Measurements from ENCODE around the gene TMEM132D. TPM values are rescaled to one million over a fixed set of nuclear protein-coding genes. Genes with fewer than 3 reads are reported as not detected.

TMEM132D gene
- polyA plus RNA-seq, 1 experiment, result 0.02 TPM

DNA sequence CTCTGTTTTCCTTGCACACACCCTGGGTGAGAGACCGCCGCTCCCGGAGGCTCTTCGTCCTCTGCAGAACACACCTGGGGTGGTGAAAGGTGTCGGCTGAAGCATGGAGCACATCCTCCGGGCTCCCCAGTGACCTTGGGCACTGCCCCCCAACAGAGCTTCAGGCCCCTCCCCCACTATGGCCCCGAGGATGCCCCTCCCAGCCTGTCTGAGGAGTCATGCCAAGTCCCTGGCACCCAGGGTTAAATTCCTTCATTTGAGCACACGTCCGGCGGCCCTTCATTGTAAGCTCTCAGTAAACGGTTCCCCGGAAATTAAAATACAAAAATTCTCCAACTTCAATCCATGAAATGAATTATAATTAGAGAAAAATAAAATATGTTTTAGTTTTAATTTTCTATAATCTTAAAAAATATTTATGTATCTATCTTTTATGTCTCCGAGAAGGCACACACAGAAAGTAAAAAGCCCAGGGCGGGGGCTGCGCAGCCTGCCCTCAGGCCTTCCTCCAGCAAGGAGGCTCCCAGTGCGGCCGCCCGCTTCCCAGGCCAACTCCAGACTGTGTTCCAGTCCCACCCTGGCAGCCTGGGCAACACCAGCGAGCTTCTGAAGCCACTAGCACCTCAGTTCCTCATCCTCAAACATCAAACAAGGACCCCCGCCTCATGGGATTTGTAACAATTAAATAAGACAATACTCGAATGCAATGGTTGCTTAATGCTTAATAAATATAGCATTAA lies 63.5 kb downstream of the TMEM132D start:
- CTCF ChIA-PET, result no interaction called here

DNA sequence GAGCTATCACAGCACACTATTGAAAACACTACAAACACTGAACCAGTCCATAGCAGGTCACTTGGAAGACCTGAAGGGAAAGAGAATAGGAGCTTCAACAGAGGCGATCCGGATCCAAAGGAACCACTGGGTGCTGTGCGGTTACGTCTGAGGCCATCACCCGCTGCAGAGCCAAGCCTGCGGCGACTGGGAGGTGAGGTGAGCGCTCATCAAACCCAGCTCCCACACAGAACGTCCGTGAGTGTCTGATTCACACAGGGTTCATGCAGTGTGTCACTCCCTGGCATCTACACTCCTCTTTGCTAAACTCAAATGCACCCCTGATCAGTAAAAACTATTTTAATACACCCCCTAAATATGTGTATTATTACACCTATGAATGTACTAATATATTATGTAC lies 64.1 kb downstream of the TMEM132D start:
- ChIA-PET POLR2A (no interaction called here), CTCF (no interaction called here)
- Histone ChIP-seq H3K4me3 (ENCODE audit: low read depth, low read length) (no peak overlapping the region), H3K27me3 (ENCODE audit: control insufficient read depth, insufficient read depth, low read length) (no peaks in the 10 kb centered on the region), H3K36me3 (ENCODE audit: control insufficient read depth, insufficient read depth, low read length) (no peaks in the 10 kb centered on the region)
- TF ChIP-seq, protein P1, sequence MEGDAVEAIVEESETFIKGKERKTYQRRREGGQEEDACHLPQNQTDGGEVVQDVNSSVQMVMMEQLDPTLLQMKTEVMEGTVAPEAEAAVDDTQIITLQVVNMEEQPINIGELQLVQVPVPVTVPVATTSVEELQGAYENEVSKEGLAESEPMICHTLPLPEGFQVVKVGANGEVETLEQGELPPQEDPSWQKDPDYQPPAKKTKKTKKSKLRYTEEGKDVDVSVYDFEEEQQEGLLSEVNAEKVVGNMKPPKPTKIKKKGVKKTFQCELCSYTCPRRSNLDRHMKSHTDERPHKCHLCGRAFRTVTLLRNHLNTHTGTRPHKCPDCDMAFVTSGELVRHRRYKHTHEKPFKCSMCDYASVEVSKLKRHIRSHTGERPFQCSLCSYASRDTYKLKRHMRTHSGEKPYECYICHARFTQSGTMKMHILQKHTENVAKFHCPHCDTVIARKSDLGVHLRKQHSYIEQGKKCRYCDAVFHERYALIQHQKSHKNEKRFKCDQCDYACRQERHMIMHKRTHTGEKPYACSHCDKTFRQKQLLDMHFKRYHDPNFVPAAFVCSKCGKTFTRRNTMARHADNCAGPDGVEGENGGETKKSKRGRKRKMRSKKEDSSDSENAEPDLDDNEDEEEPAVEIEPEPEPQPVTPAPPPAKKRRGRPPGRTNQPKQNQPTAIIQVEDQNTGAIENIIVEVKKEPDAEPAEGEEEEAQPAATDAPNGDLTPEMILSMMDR (IDR thresholded peaks at IDR 0.05; ENCODE audit: insufficient read depth, low read depth, low read length), result no peak
- no peak for DNase-seq (ENCODE audit: low read depth)

More for the DNA sequence above, 63.5 kb downstream of the TMEM132D start:
- DNase-seq (ENCODE audit: low read depth), result no peak
- Histone ChIP-seq H3K36me3 (ENCODE audit: control insufficient read depth, insufficient read depth, low read length) (no peaks in the 10 kb centered on the region), H3K27me3 (ENCODE audit: control insufficient read depth, insufficient read depth, low read length) (no peaks in the 10 kb centered on the region), H3K4me3 (ENCODE audit: low read depth, low read length) (no peak overlapping the region)
- TF ChIP-seq, protein P1 (IDR thresholded peaks at IDR 0.05; ENCODE audit: insufficient read depth, low read depth, low read length), result no peak
- POLR2A ChIA-PET, result no interaction called here

DNA sequence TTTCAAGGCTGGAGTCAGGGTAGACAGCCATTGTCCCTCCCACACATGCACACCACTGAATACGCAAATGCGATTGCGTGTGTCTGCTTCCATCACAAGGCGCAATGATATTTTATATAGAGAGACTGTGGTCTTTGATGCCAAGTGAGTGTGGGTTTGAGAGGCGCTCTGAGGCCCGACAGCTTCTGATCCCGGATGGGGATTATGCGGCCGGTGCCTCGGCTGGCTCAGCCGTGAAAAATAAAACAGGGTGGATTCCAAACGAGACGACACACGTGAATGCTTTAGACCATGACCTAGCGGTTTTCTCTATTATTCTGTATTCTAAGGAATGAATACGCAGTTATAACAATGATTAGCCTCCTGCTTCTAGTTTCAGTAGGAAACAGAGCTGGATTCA lies 72.5 kb downstream of the TMEM132D start:
- no peak overlapping the region for H3K4me3 ChIP-seq (ENCODE audit: low read depth, low read length)
- POLR2A ChIA-PET, result no interaction called here
- no peak for DNase-seq (ENCODE audit: low read depth)
- H3K36me3 ChIP-seq (ENCODE audit: control insufficient read depth, insufficient read depth, low read length), result no peaks in the 10 kb centered on the region
- no peaks in the 10 kb centered on the region for H3K27me3 ChIP-seq (ENCODE audit: control insufficient read depth, insufficient read depth, low read length)
- CTCF ChIA-PET, result no interaction called here
- TF ChIP-seq, protein P1 (IDR thresholded peaks at IDR 0.05; ENCODE audit: insufficient read depth, low read depth, low read length), result no peak

DNA sequence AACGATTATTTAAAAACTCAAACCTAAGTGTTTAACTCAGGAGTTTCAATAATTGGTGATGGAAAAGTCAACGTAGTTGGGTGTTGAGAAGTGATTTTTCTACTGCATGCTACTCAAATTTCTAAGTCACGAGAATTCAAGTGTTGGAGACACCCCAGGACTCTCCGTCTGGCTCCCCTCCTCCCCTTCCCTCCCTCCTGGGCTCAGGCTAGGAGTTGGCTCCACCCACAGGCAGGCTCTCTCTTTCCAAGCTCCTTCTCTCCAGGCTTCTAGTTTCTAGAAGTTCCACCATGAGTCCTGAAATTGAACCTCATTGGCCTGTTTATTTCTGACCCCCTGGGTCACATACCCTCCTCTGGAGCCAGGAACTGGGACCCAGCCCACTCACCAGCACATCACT lies 73.0 kb downstream of the TMEM132D start:
- Histone ChIP-seq H3K4me3 (ENCODE audit: low read depth, low read length) (no peak overlapping the region), H3K36me3 (ENCODE audit: control insufficient read depth, insufficient read depth, low read length) (no peaks in the 10 kb centered on the region), H3K27me3 (ENCODE audit: control insufficient read depth, insufficient read depth, low read length) (no peaks in the 10 kb centered on the region)
- TF ChIP-seq, protein P1 (IDR thresholded peaks at IDR 0.05; ENCODE audit: insufficient read depth, low read depth, low read length), result no peak
- CTCF ChIA-PET, result no interaction called here
- POLR2A ChIA-PET, result no interaction called here
- DNase-seq (ENCODE audit: low read depth), result no peak

DNA sequence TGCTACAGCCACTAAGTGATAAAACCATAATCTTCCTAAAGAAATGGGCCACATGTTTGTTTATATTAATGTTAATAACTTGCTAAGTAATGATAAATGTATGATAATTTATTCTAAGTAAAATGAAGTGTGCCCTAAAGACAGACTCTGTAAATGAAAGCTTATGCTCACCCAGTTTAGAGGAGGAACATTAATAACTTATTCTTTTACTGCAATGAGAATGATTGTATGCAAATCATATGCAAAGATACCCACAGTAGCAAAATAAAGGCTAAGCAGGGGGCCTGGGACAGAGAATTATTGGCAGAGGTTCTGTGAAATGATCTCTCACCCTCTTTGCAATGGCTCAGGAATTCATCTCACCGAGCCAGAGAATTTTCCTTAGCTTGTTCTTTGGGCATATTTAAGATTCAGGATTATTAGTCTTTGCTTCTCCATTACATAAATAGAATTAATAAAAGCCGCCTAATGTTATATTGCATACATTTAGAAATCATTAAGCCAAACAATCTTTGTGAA lies 75.9 kb downstream of the TMEM132D start:
- DNase-seq (ENCODE audit: low read depth), result no peak
- H3K4me3 ChIP-seq (ENCODE audit: low read depth, low read length), result no peak overlapping the region
- no peaks in the 10 kb centered on the region for H3K27me3 ChIP-seq (ENCODE audit: control insufficient read depth, insufficient read depth, low read length)
- TF ChIP-seq, protein P1 (IDR thresholded peaks at IDR 0.05; ENCODE audit: insufficient read depth, low read depth, low read length), result no peak
- H3K36me3 ChIP-seq (ENCODE audit: control insufficient read depth, insufficient read depth, low read length), result no peaks in the 10 kb centered on the region
- ChIA-PET CTCF (no interaction called here), POLR2A (no interaction called here)
